Measurements from ENCODE around the gene ADAT1. TPM values are rescaled to one million over a fixed set of nuclear protein-coding genes. Genes with fewer than 3 reads are reported as not detected.

ADAT1 gene
- total and polyA plus RNA-seq, 2 of the 8 experiments (the other 6 are each of a cell fraction or from before 2014, with no cell fraction given), result 30.7 to 44.7 TPM

DNA sequence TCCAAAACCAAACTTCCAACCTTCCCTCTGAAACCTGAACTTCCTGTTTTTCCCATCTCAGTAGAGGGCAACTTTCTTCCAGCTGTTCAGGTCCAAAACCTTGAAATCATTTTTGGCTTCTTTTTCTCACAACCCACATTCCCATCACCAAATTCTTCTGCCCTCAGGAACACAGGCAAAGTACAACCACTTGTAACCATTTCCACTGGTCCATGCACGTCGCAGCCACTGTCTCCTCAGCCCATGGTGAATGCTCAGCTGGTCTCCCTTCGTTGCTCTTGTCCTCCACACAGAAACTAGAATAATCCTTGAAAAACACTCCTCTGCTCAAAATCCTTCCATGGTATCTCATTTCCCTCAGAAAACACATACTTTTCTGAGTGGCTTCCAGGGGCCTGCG lies 3.7 kb upstream of the ADAT1 start (continued):
- TF ChIP-seq CEBPB (IDR thresholded peaks at IDR 0.05; ENCODE audit: low read depth, low read length), result no peak
- TF ChIP-seq SRF (IDR thresholded peaks at IDR 0.05; ENCODE audit: low read depth, low read length), result no peak
- no peak for TF ChIP-seq SP2 (IDR thresholded peaks at IDR 0.05; ENCODE audit: low read length)
- TF ChIP-seq KDM5A (IDR thresholded peaks at IDR 0.05; ENCODE audit: low read length), result no peak
- TF ChIP-seq RAD21 (IDR thresholded peaks at IDR 0.05 in 1 of 2, conservative IDR thresholded peaks at IDR 0.05 in 1 of 2; ENCODE audit: low read depth in 2 of 2, low read length in 2 of 2), result no peak

Measured in H1 (cell line).